Liver (tissue), 9 donors: ENCODE measurements around the gene ABCG8. TPM values are rescaled to one million over a fixed set of nuclear protein-coding genes. Genes with fewer than 3 reads are reported as not detected.

Source experiments
- DNase-seq: peaks from one replicate; pipeline ENCODE4 v3.0.0-alpha.2; 2017; ENCODE audit warnings: low spot score
- H3K27ac ChIP-seq, 2 donors: one replicate each; pipeline ENCODE4 v1.7.0; 2013; ENCODE audit warnings: inconsistent platforms in 2 of 2, low read length in 2 of 2, control low read depth in 1 of 2, low read depth in 1 of 2, mild to moderate bottlenecking in 1 of 2
- H3K27me3 ChIP-seq, 4 donors: one replicate each; pipeline versions ENCODE4 v1.6.1 to v1.7.0; 2013; ENCODE audit warnings: low read length in 3 of 4, inconsistent platforms in 1 of 4, mild to moderate bottlenecking in 1 of 4, moderate library complexity in 1 of 4; ENCODE audit not compliant: control insufficient read depth in 4 of 4, insufficient read depth in 4 of 4
- H3K36me3 ChIP-seq, 4 donors: one replicate each; pipeline versions ENCODE4 v1.6.1 to v1.7.0; 2013; ENCODE audit warnings: low read length in 3 of 4, mild to moderate bottlenecking in 3 of 4, low read depth in 1 of 4, moderate library complexity in 1 of 4; ENCODE audit not compliant: control insufficient read depth in 4 of 4, insufficient read depth in 3 of 4
- H3K4me1 ChIP-seq, 4 donors: one replicate each; pipeline versions ENCODE4 v1.6.1 to v1.7.0; 2013; ENCODE audit warnings: low read length in 3 of 4, mild to moderate bottlenecking in 3 of 4, moderate library complexity in 1 of 4; ENCODE audit not compliant: control insufficient read depth in 4 of 4, insufficient read depth in 4 of 4
- H3K4me3 ChIP-seq, 3 donors: one replicate each; pipeline versions ENCODE4 v1.6.1 to v1.7.0; 2013; ENCODE audit warnings: low read length in 3 of 3, control low read depth in 1 of 3, low read depth in 1 of 3, mild to moderate bottlenecking in 1 of 3
- H3K9ac ChIP-seq, 2 donors: one replicate each; pipeline ENCODE4 v1.7.0; 2013; ENCODE audit warnings: low read length in 2 of 2, mild to moderate bottlenecking in 2 of 2, moderate library complexity in 2 of 2, control low read depth in 1 of 2, low read depth in 1 of 2
- H3K9me3 ChIP-seq, 4 donors: one replicate each; pipeline versions ENCODE4 v1.6.1 to v1.7.0; 2013; ENCODE audit warnings: low read length in 3 of 4; ENCODE audit not compliant: control insufficient read depth in 4 of 4
- EGR1 ChIP-seq, 2 donors: IDR thresholded peaks; 2 replicates each; pipeline ENCODE4 v1.6.1; 2016 to 2018; ENCODE audit warnings: antibody characterized with exemption in 2 of 2, low read depth in 2 of 2
- FOXA1 ChIP-seq: IDR thresholded peaks from 2 replicates; pipeline ENCODE4 v1.6.1; 2016; ENCODE audit warnings: antibody characterized with exemption
- FOXA2 ChIP-seq: IDR thresholded peaks from 2 replicates; pipeline ENCODE4 v1.6.1; 2016; ENCODE audit warnings: antibody characterized with exemption
- GABPA ChIP-seq, 2 donors: IDR thresholded peaks in 1 of 2; conservative IDR thresholded peaks in 1 of 2; 2 replicates each; pipeline ENCODE4 v1.6.1; 2016; ENCODE audit warnings: antibody characterized with exemption in 2 of 2, mild to moderate bottlenecking in 1 of 2, moderate library complexity in 1 of 2
- HNF4A ChIP-seq, 2 donors: conservative IDR thresholded peaks; 2 replicates each; pipeline ENCODE4 v1.6.1; 2016; ENCODE audit warnings: antibody characterized with exemption in 2 of 2, mild to moderate bottlenecking in 2 of 2
- HNF4G ChIP-seq: IDR thresholded peaks from 2 replicates; pipeline ENCODE4 v1.6.1; 2016; ENCODE audit warnings: antibody characterized with exemption
- JUND ChIP-seq, 2 donors: IDR thresholded peaks; 2 replicates each; pipeline ENCODE4 v1.6.1; 2016; ENCODE audit warnings: antibody characterized with exemption in 2 of 2
- NR2F2 ChIP-seq: IDR thresholded peaks from 2 replicates; pipeline ENCODE4 v1.6.1; 2016; ENCODE audit warnings: antibody characterized with exemption
- RAD21 ChIP-seq, 2 donors: IDR thresholded peaks; 2 replicates each; pipeline ENCODE4 v1.6.1; 2016; ENCODE audit warnings: antibody characterized with exemption in 2 of 2, mild to moderate bottlenecking in 2 of 2
- RXRA ChIP-seq, 2 donors: IDR thresholded peaks; 2 replicates each; pipeline ENCODE4 v1.6.1; 2017 to 2018; ENCODE audit warnings: antibody characterized with exemption in 2 of 2, mild to moderate bottlenecking in 1 of 2
- SP1 ChIP-seq: IDR thresholded peaks from 2 replicates; pipeline ENCODE4 v1.6.1; 2018; ENCODE audit warnings: antibody characterized with exemption, mild to moderate bottlenecking
- TAF1 ChIP-seq: conservative IDR thresholded peaks from 2 replicates; pipeline ENCODE4 v1.6.1; 2016; ENCODE audit warnings: antibody characterized with exemption, mild to moderate bottlenecking
- YY1 ChIP-seq: IDR thresholded peaks from 2 replicates; pipeline ENCODE4 v1.6.1; 2016; ENCODE audit warnings: antibody characterized with exemption, mild to moderate bottlenecking
- WGBS: extraction: QIAGEN DNeasy Blood & Tissue Kit; methylation state at CpG from one replicate; pipeline ENCODE4 v1.1.7; 2013; 5-methylcytosine and 5-hydroxymethylcytosine counted together
- polyA plus RNA-seq, 2 donors: library from polyadenylated mRNA; stranded (reverse) in 1 of 2; unstranded in 1 of 2; fragments of 200-250 nt in 1 of 2; fragments of >200 nt in 1 of 2; fragmentation: Nextera tagmentation in 1 of 2; extraction: Ambion mirVana in 1 of 2; gene quantifications; one replicate each; pipeline versions ENCODE4 v1.2.1 to v1.2.3, GENCODE V29; 2013 to 2015
- total RNA-seq, 2 donors: library from RNA; depleted of rRNA; stranded (reverse); fragments of >200 nt; gene quantifications; one replicate each; pipeline ENCODE4 v1.2.3, GENCODE V29; 2014
- TF ChIP-seq, protein P1 (sequence below): IDR thresholded peaks from 2 replicates; pipeline ENCODE4 v1.6.1; 2016; ENCODE audit warnings: antibody characterized with exemption
- TF ChIP-seq, protein P2 (sequence below): IDR thresholded peaks from 2 replicates; pipeline ENCODE4 v1.6.1; 2016; ENCODE audit warnings: antibody characterized with exemption
- TF ChIP-seq, protein P3 (sequence below): IDR thresholded peaks from 2 replicates; pipeline ENCODE4 v1.6.1; 2016; ENCODE audit warnings: antibody characterized with exemption, mild to moderate bottlenecking
- TF ChIP-seq, protein P4 (sequence below): IDR thresholded peaks from 2 replicates; pipeline ENCODE4 v1.6.1; 2016; ENCODE audit warnings: antibody characterized with exemption
- donor health status: healthy.
- donor health status: healthy.
- donor health status: healthy.
- donor health status: healthy.
- donor health status: healthy.

ABCG8 gene
- total and polyA plus RNA-seq, 4 donors = 16.8 to 81.2 (median 37.5) TPM

DNA sequence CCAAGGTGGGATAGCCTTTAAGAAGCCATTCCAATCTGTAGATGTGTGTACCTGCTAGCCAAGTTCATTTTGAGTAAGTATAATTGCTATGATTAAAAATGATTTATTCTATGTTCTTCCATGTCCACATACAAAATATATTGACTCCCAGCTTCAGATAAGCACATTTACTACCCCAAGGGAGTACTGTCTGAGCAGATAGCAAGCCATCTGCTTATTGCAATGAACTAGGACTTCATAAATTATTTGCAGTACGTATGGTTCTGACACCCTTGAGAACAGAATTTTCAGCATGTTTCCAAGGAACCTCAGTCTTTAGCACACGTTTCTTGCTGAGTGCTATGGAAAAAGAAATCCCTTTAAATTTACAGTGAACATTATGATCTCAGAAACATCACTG is 28.3 kb upstream of the ABCG8 start:
- no peaks in the 10 kb centered on the region for H3K27me3 ChIP-seq
- peaks cover 8 to 53% (median 36%) of the 10 kb centered on the region in 4 donors for H3K4me1 ChIP-seq
- no peak overlapping the region for H3K4me3 ChIP-seq
- H3K9ac ChIP-seq = no peak overlapping the region
- H3K27ac ChIP-seq = no peak overlapping the region
- H3K36me3 ChIP-seq = peaks cover 0 to 3% (median 1%) of the 10 kb centered on the region in 4 donors
- no peak for DNase-seq
- no peaks in the 10 kb centered on the region for H3K9me3 ChIP-seq
- TF ChIP-seq EGR1 (IDR thresholded peaks at IDR 0.05; ENCODE audit: low read depth in 2 of 2) = no peak
- TF ChIP-seq FOXA2 = no peak
- TF ChIP-seq RXRA (IDR thresholded peaks at IDR 0.05) = no peak
- TF ChIP-seq FOXA1 = no peak
- no peak for TF ChIP-seq TAF1
- TF ChIP-seq, protein P1, sequence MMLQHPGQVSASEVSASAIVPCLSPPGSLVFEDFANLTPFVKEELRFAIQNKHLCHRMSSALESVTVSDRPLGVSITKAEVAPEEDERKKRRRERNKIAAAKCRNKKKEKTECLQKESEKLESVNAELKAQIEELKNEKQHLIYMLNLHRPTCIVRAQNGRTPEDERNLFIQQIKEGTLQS = no peak
- TF ChIP-seq SP1 = no peak
- TF ChIP-seq NR2F2 = no peak
- TF ChIP-seq, protein P2, sequence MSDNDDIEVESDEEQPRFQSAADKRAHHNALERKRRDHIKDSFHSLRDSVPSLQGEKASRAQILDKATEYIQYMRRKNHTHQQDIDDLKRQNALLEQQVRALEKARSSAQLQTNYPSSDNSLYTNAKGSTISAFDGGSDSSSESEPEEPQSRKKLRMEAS = no peak
- TF ChIP-seq, protein P3, sequence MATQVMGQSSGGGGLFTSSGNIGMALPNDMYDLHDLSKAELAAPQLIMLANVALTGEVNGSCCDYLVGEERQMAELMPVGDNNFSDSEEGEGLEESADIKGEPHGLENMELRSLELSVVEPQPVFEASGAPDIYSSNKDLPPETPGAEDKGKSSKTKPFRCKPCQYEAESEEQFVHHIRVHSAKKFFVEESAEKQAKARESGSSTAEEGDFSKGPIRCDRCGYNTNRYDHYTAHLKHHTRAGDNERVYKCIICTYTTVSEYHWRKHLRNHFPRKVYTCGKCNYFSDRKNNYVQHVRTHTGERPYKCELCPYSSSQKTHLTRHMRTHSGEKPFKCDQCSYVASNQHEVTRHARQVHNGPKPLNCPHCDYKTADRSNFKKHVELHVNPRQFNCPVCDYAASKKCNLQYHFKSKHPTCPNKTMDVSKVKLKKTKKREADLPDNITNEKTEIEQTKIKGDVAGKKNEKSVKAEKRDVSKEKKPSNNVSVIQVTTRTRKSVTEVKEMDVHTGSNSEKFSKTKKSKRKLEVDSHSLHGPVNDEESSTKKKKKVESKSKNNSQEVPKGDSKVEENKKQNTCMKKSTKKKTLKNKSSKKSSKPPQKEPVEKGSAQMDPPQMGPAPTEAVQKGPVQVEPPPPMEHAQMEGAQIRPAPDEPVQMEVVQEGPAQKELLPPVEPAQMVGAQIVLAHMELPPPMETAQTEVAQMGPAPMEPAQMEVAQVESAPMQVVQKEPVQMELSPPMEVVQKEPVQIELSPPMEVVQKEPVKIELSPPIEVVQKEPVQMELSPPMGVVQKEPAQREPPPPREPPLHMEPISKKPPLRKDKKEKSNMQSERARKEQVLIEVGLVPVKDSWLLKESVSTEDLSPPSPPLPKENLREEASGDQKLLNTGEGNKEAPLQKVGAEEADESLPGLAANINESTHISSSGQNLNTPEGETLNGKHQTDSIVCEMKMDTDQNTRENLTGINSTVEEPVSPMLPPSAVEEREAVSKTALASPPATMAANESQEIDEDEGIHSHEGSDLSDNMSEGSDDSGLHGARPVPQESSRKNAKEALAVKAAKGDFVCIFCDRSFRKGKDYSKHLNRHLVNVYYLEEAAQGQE = no peak
- TF ChIP-seq YY1 = no peak
- no peak for TF ChIP-seq GABPA (IDR thresholded peaks at IDR 0.05 in 1 of 2, conservative IDR thresholded peaks at IDR 0.05 in 1 of 2)
- TF ChIP-seq HNF4A (conservative IDR thresholded peaks at IDR 0.05) = no peak
- WGBS = 78% methylated on average over 2 of the region's 2 CpGs

DNA sequence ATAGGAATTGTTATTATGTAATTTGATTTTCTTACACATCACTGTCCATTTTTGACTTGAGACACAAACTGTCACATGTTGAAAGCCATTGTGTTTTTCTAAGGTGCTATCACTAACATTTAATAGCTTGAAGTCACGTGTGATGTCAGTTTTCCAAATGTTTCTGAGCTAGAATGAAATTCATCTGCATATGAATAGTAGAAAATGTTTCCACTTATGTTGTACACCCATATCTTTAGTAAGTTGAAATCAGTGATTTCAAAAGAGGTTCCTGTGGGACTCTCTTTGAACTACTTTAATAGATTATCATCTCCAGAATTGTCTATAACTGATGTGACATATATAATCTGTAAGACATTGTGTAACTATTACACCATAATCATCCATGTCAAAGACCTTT is 27.9 kb upstream of the ABCG8 start:
- no peak overlapping the region for H3K27ac ChIP-seq
- peaks cover 8 to 49% (median 33%) of the 10 kb centered on the region in 4 donors for H3K4me1 ChIP-seq
- WGBS = 73% methylated on average over 1 of the region's 1 CpG
- no peak overlapping the region for H3K4me3 ChIP-seq
- H3K9me3 ChIP-seq = no peaks in the 10 kb centered on the region
- no peak for TF ChIP-seq YY1
- TF ChIP-seq RXRA (IDR thresholded peaks at IDR 0.05) = no peak
- TF ChIP-seq, protein P3 = no peak
- TF ChIP-seq RAD21 (IDR thresholded peaks at IDR 0.05) = no peak
- no peak for TF ChIP-seq EGR1 (IDR thresholded peaks at IDR 0.05; ENCODE audit: low read depth in 2 of 2)
- no peak for TF ChIP-seq JUND (IDR thresholded peaks at IDR 0.05)
- no peak for TF ChIP-seq SP1
- no peak for TF ChIP-seq HNF4G
- TF ChIP-seq, protein P4, sequence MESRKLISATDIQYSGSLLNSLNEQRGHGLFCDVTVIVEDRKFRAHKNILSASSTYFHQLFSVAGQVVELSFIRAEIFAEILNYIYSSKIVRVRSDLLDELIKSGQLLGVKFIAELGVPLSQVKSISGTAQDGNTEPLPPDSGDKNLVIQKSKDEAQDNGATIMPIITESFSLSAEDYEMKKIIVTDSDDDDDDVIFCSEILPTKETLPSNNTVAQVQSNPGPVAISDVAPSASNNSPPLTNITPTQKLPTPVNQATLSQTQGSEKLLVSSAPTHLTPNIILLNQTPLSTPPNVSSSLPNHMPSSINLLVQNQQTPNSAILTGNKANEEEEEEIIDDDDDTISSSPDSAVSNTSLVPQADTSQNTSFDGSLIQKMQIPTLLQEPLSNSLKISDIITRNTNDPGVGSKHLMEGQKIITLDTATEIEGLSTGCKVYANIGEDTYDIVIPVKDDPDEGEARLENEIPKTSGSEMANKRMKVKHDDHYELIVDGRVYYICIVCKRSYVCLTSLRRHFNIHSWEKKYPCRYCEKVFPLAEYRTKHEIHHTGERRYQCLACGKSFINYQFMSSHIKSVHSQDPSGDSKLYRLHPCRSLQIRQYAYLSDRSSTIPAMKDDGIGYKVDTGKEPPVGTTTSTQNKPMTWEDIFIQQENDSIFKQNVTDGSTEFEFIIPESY = no peak
- TF ChIP-seq FOXA2 = no peak
- TF ChIP-seq HNF4A (conservative IDR thresholded peaks at IDR 0.05) = no peak
- no peak for DNase-seq
- no peaks in the 10 kb centered on the region for H3K27me3 ChIP-seq
- no peak overlapping the region for H3K9ac ChIP-seq
- H3K36me3 ChIP-seq = peaks cover 0 to 5% (median 2%) of the 10 kb centered on the region in 4 donors
